ENCODE results near the gene TENT4A. TPM values are rescaled to one million over a fixed set of nuclear protein-coding genes. Genes with fewer than 3 reads are reported as not detected.

Gene TENT4A
- total RNA-seq, 4 donors from 2014 or later: 14.1 to 43.3 (median 27.2) TPM

GRCh38 chr5:6762697-6763096 lies 49.5 kb downstream of the TENT4A start:
- no peak for DNase-seq
- Histone ChIP-seq H3K4me3 (no peak overlapping the region), H3K27ac (no peak overlapping the region), H3K9me3 (no peaks in the 10 kb centered on the region), H3K27me3 (no peaks in the 10 kb centered on the region), H3K4me1 (no peaks in the 10 kb centered on the region), H3K36me3 (no peaks in the 10 kb centered on the region)
- TF ChIP-seq POLR2A (IDR thresholded peaks at IDR 0.05): no peak
- TF ChIP-seq, protein P1, sequence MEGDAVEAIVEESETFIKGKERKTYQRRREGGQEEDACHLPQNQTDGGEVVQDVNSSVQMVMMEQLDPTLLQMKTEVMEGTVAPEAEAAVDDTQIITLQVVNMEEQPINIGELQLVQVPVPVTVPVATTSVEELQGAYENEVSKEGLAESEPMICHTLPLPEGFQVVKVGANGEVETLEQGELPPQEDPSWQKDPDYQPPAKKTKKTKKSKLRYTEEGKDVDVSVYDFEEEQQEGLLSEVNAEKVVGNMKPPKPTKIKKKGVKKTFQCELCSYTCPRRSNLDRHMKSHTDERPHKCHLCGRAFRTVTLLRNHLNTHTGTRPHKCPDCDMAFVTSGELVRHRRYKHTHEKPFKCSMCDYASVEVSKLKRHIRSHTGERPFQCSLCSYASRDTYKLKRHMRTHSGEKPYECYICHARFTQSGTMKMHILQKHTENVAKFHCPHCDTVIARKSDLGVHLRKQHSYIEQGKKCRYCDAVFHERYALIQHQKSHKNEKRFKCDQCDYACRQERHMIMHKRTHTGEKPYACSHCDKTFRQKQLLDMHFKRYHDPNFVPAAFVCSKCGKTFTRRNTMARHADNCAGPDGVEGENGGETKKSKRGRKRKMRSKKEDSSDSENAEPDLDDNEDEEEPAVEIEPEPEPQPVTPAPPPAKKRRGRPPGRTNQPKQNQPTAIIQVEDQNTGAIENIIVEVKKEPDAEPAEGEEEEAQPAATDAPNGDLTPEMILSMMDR (IDR thresholded peaks at IDR 0.05): no peak
- intact Hi-C loops (cut with DNase I; ENCODE audit: low total_unique reads): no loop called here

DNA sequence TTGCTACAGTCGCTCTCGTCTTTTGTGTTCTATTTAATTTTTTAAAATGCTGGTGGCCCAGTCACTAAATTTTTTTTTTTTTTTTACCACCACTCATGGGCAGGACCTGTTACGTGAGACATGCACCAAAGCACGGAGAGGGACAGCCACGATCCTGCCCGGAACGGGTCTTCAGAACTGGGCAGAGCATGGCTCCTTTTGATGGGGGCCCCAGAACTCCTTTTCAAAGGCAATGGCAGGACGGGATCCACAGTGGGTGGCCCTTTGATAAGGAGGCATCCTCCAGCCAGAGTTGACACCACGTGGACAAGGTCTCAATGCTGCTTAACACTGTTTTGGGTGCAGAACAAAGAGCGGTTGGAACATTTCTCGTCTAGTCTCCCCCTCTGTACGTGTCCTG lies 50.0 kb downstream of the TENT4A start:
- no peaks in the 10 kb centered on the region for H3K36me3 ChIP-seq
- H3K4me1 ChIP-seq: no peaks in the 10 kb centered on the region
- H3K9me3 ChIP-seq: no peaks in the 10 kb centered on the region
- TF ChIP-seq, protein P1 (IDR thresholded peaks at IDR 0.05): no peak
- no peak for TF ChIP-seq POLR2A (IDR thresholded peaks at IDR 0.05)
- no peaks in the 10 kb centered on the region for H3K27me3 ChIP-seq
- H3K4me3 ChIP-seq: no peak overlapping the region
- intact Hi-C loops (cut with DNase I; ENCODE audit: low total_unique reads): no loop called here
- no peak overlapping the region for H3K27ac ChIP-seq
- DNase-seq: no peak

- no peaks in the 10 kb centered on the region for H3K27me3 ChIP-seq
- intact Hi-C loops (cut with DNase I; ENCODE audit: low total_unique reads): no loop called here
- no peaks in the 10 kb centered on the region for H3K9me3 ChIP-seq
- no peak overlapping the region for H3K27ac ChIP-seq
- peak; percentile 24 to 46 for DNase-seq
- H3K4me1 ChIP-seq: no peaks in the 10 kb centered on the region
- no peaks in the 10 kb centered on the region for H3K36me3 ChIP-seq
- TF ChIP-seq, protein P1 (IDR thresholded peaks at IDR 0.05): peak; percentile 46 to 73 (median 60)
- TF ChIP-seq POLR2A (IDR thresholded peaks at IDR 0.05): no peak
- no peak overlapping the region for H3K4me3 ChIP-seq
These were observed 52.6 kb downstream of the TENT4A start for GRCh38 chr5:6765612-6766525.

DNA sequence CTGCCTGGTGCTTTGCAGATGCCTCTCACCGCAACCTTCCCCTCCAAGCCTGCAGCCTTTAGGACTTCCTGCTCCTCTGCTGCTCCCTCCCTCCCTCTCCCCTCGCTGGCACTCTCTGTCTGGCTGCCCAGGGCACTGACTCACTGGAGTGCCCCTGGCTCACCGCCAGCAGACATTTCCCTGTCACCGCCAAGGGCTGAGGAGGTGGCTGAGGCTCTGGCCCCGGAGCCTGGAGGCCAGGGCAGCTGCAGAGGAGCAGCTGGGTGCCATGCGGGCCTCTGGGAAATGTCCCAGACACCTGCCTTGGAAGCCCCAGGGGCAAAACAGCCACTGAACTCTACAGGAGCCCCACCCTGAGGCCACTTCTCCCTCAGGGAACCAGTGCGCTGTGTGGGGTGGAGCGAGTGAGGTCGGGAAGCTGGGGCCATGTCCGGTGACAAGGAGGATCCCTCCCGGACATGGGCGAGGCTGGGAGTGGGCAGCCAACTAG lies 53.4 kb downstream of the TENT4A start:
- Histone ChIP-seq H3K27me3 (no peaks in the 10 kb centered on the region), H3K4me3 (no peak overlapping the region), H3K27ac (no peak overlapping the region), H3K4me1 (no peaks in the 10 kb centered on the region), H3K9me3 (no peaks in the 10 kb centered on the region), H3K36me3 (no peaks in the 10 kb centered on the region)
- no peak for TF ChIP-seq POLR2A (IDR thresholded peaks at IDR 0.05)
- TF ChIP-seq, protein P1 (IDR thresholded peaks at IDR 0.05): no peak
- DNase-seq: peak; percentile 46 to 48
- intact Hi-C loops (cut with DNase I; ENCODE audit: low total_unique reads): no loop called here

DNA sequence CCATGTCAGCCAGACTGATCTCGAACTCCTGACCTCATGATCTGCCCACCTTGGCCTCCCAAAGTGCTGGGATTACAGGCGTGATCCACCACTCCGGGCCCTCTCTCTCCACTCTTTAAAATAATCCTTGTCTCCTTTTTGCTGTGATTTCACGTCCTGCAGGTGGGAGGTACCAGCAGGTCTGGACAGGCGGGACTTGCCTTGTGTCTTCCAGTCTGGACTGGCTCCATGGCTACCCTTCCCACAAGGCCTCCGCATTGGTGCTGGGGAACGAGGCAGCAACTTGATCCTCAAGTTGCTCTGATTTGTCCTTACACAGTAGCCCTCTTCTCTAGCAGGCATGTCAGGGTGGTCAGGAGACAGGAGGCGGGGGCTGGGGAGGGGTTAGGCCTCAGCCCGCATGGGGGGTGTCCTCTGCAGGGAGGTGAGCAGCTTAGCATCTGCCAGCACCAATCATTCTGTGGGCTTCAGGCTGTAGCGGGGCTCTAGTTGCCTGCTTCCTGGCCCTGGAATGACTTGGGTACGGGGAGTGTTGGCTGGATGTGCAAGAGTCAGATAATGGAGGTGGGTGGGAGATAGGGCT lies 54.3 kb downstream of the TENT4A start:
- no peaks in the 10 kb centered on the region for H3K27me3 ChIP-seq
- H3K36me3 ChIP-seq: no peaks in the 10 kb centered on the region
- H3K4me1 ChIP-seq: no peaks in the 10 kb centered on the region
- TF ChIP-seq POLR2A (IDR thresholded peaks at IDR 0.05): no peak
- TF ChIP-seq, protein P1 (IDR thresholded peaks at IDR 0.05): no peak
- H3K9me3 ChIP-seq: no peaks in the 10 kb centered on the region
- H3K4me3 ChIP-seq: no peak overlapping the region
- DNase-seq: no peak
- intact Hi-C loops (cut with DNase I; ENCODE audit: low total_unique reads): no loop called here
- no peak overlapping the region for H3K27ac ChIP-seq
